Effector CD4-positive, alpha-beta T cell (primary cell): ENCODE data around the gene OR6C65.

ENCODE experiments used
- DNase-seq: peaks from one replicate; pipeline ENCODE4 v3.0.0-alpha.2; 2020

The OR6C65 gene

DNA sequence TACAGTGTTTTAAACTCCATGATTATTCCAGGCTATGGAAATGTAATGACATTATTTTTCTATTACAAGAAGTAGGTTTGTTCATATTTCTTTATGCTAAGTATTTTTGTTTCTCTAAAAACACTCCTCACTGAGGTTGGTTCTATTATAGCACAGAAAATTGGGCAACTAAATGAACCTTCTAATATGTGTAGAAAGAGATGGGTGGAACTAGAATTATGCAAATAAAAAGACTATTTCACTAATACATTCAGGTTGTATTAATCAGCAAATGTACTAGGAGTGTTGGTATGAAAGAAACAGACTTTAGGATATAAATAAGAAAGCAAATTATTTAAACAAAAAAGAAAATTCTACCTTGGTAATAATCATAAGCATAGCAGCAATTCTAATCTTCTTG, 48.5 kb downstream of the OR6C65 start:
- no peak for DNase-seq
